K562 (cell line): ENCODE data around the gene SCAPER. TPM values are rescaled to one million over a fixed set of nuclear protein-coding genes. Genes with fewer than 3 reads are reported as not detected.

Source experiments
- ATAC-seq: fragments of 200-7000 bp; cut with Tn5 transposase; 3 replicates; pipeline ENCODE4 v1.9.1; 2020; ENCODE audit warnings: moderate library complexity
- BruUV-seq: library from RNA; stranded (reverse); fragments of 400-500 nt; replicated peaks from 2 replicates; lab custom pipeline; 2021; lab: Mats Ljungman, UMichigan
- CTCF ChIA-PET: fragments of 300-600 bp; formaldehyde crosslinking; extraction: SDS; loops from one replicate; lab custom pipeline; 2021; ENCODE audit warnings: low intra/inter-chr PET ratio; lab: Yijun Ruan, JAX
- POLR2A ChIA-PET: fragments of 300-600, 350-650 bp; sonication (Branson Sonifier 250); formaldehyde crosslinking; extraction: SDS; loops from one replicate; lab custom pipeline; 2021; ENCODE audit warnings: antibody characterized with exemption, inconsistent platforms; lab: Yijun Ruan, JAX
- DNase-seq, 4 experiments: peaks; one replicate each; pipeline versions ENCODE4 v3.0.0 to v3.0.0-alpha.2; 2011 to 2018; ENCODE audit warnings: low spot score in 3 of 4, mixed read lengths in 3 of 4; ENCODE audit errors: extremely low read depth in 1 of 4
- FAIRE-seq: peaks from 2 replicates; lab custom pipeline; 2011; peaks lifted over from hg19 to GRCh38; lab: Jason Lieb, UNC
- H2AFZ ChIP-seq: 2 replicates; pipeline ENCODE4 v1.6.0; 2011; ENCODE audit warnings: low read depth, low read length, control low read depth, inconsistent platforms
- H3K27ac ChIP-seq: fragments of 200-600 bp; 3 replicates; pipeline ENCODE4 v1.8.0; 2011; ENCODE audit warnings: low read depth, mild to moderate bottlenecking, control low read depth, inconsistent platforms, low read length, moderate library complexity, mixed read lengths; ENCODE audit errors: extremely low read depth
- H3K27me3 ChIP-seq, 2 experiments: fragments of 300-600 bp in 1 of 2; 2 replicates in 1 of 2; 3 replicates in 1 of 2; pipeline versions ENCODE4 v1.6.0 to v1.8.0; 2011; ENCODE audit warnings: inconsistent platforms in 2 of 2, low read length in 2 of 2, mild to moderate bottlenecking in 1 of 2, mixed read lengths in 1 of 2, moderate library complexity in 1 of 2; ENCODE audit not compliant: control insufficient read depth in 2 of 2, insufficient read depth in 2 of 2
- H3K36me3 ChIP-seq: fragments of 300-600 bp; 3 replicates; pipeline ENCODE4 v1.8.0; 2011; ENCODE audit warnings: mild to moderate bottlenecking, low read length, inconsistent platforms; ENCODE audit not compliant: control insufficient read depth, insufficient read depth
- H3K4me1 ChIP-seq, 2 experiments: fragments of 200-600 bp in 1 of 2; replicated peaks in 1 of 2; 2 replicates in 1 of 2; 3 replicates in 1 of 2; pipeline versions ENCODE4 v1.5.1 to v1.8.0; 2011; ENCODE audit warnings: inconsistent platforms in 2 of 2, low read length in 2 of 2, mild to moderate bottlenecking in 1 of 2, mixed read lengths in 1 of 2, moderate library complexity in 1 of 2; ENCODE audit not compliant: control insufficient read depth in 2 of 2, insufficient read depth in 2 of 2
- H3K4me2 ChIP-seq: 2 replicates; pipeline ENCODE4 v1.6.1; 2011; ENCODE audit warnings: low read length, control low read depth, inconsistent platforms, mixed read lengths; ENCODE audit not compliant: insufficient read depth
- H3K4me3 ChIP-seq: fragments of 200-600 bp; sonication (generic), shearing (Covaris generic); 2 replicates; pipeline ENCODE4 v1.5.1; 2016; ENCODE audit warnings: control low read depth, inconsistent platforms
- H3K79me2 ChIP-seq: fragments of 200-600 bp; 3 replicates; pipeline ENCODE4 v1.8.0; 2011; ENCODE audit warnings: low read length, inconsistent platforms; ENCODE audit not compliant: control insufficient read depth, insufficient read depth
- H3K9ac ChIP-seq, 2 experiments: 2 replicates each; pipeline versions ENCODE4 v1.6.0 to v1.6.1; 2011; ENCODE audit warnings: low read depth in 2 of 2, low read length in 2 of 2, control low read depth in 1 of 2, inconsistent platforms in 1 of 2, mild to moderate bottlenecking in 1 of 2, mixed read lengths in 1 of 2; ENCODE audit not compliant: insufficient read depth in 1 of 2
- H3K9me1 ChIP-seq: one replicate; pipeline ENCODE4 v1.6.0; 2011; ENCODE audit warnings: inconsistent platforms, mild to moderate bottlenecking, low read length, moderate library complexity; ENCODE audit not compliant: control insufficient read depth, insufficient read depth
- H3K9me3 ChIP-seq: replicated peaks from 2 replicates; pipeline ENCODE4 v1.5.1; 2011; ENCODE audit warnings: low read depth, low read length, inconsistent platforms; ENCODE audit not compliant: control insufficient read depth, insufficient read depth
- H4K20me1 ChIP-seq: replicated peaks from 2 replicates; pipeline ENCODE4 v1.6.1; 2011; ENCODE audit warnings: low read length, inconsistent platforms, mixed read lengths; ENCODE audit not compliant: control insufficient read depth, insufficient read depth
- MAZ ChIP-seq, 2 experiments: fragments of 450-650 bp in 1 of 2; sonication (generic) in 1 of 2; formaldehyde crosslinking; IDR thresholded peaks in 1 of 2; conservative IDR thresholded peaks in 1 of 2; 2 replicates each; pipeline versions ENCODE4 v1.4.0 to v1.5.0; 2020; ENCODE audit warnings: mild to moderate bottlenecking in 1 of 2, missing genetic modification reagents in 1 of 2
- RFX1 ChIP-seq: fragments of 450-650 bp; IDR thresholded peaks from 2 replicates; pipeline ENCODE4 v1.6.1; 2016; ENCODE audit warnings: mild to moderate bottlenecking, moderate library complexity
- ZBTB2 ChIP-seq: fragments of 450-650 bp; IDR thresholded peaks from 2 replicates; pipeline ENCODE4 v1.6.1; 2016; ENCODE audit warnings: antibody characterized with exemption
- WGBS: fragments of 100-300 bp; shearing (Covaris generic); methylation state at CpG from one replicate; pipeline ENCODE4 v1.1.6; 2016; ENCODE audit warnings: low coverage, mixed read lengths; ENCODE audit not compliant: insufficient coverage; ENCODE audit errors: missing lambda C conversion rate; 5-methylcytosine and 5-hydroxymethylcytosine counted together
- in situ Hi-C: fragments of 300-500 bp; cut with MboI; formaldehyde crosslinking; loops from 4 replicates; pipeline ENCODE4 v1.15.0; 2018; ENCODE audit warnings: inconsistent platforms, mixed read lengths
- intact Hi-C: fragments of 100-400 bp; cut with micrococcal nuclease; formaldehyde crosslinking; loops from 2 replicates; pipeline ENCODE4 v1.14.2; 2022
- polyA plus RNA-seq, 8 experiments: library from polyadenylated mRNA; depleted of rRNA in 4 of 8; stranded (reverse) in 5 of 8; unstranded in 3 of 8; fragments of >200 nt; fragmentation: Nextera tagmentation in 2 of 8; fragmentation: Illumina TruSeq in 1 of 8; extraction: Ambion mirVana in 2 of 8; extraction: Trizol in 1 of 8; gene quantifications; 2 replicates each; pipeline versions ENCODE4 v1.2.1 to v1.2.3, GENCODE V29; 2011 to 2014; ENCODE audit warnings: inconsistent platforms in 1 of 8, missing spikeins in 1 of 8
- total RNA-seq, 7 experiments: library from RNA; depleted of rRNA in 6 of 7; stranded (reverse); fragments of >200 nt in 6 of 7; fragmentation: Illumina TruSeq in 2 of 7; extraction: Trizol in 2 of 7; gene quantifications; 2 replicates each; pipeline versions ENCODE4 v1.2.1 to v1.2.3, GENCODE V29; 2011 to 2021; ENCODE audit warnings: low replicate concordance in 1 of 7

SCAPER gene
- total and polyA plus RNA-seq, 9 of the 15 experiments (the other 6 are each of a cell fraction or from before 2014, with no cell fraction given), result 1.3 to 5.7 (median 3.2) TPM

GRCh38 chr15:76333720-76334437 is 571.3 kb downstream of the SCAPER start (continued):
- TF ChIP-seq MAZ (CRISPR knock-in tag; conservative IDR thresholded peaks at IDR 0.05 in 1 of 2, IDR thresholded peaks at IDR 0.05 in 1 of 2) (peak in 1 of 2 experiments; percentile 51; a peak in 1 of 4 replicates), RFX1 (no peak)

GRCh38 chr15:76333309-76333708 is 571.8 kb downstream of the SCAPER start:
- H3K4me3 ChIP-seq, result no peak overlapping the region
- peaks cover 17% of the 10 kb centered on the region for H3K79me2 ChIP-seq
- no TSS peak for BruUV-seq
- no peaks in the 10 kb centered on the region for H3K9me3 ChIP-seq
- no peak overlapping the region for H3K9ac ChIP-seq
- no peak overlapping the region for H3K4me2 ChIP-seq
- in situ Hi-C loops (no loop called here), intact Hi-C loops (loop anchor here (5.0 to 10.0 kb wide), 2 partner anchors 41 to 531 kb away; no protein-coding TSS in a partner anchor)
- H3K27me3 ChIP-seq, result no peaks in the 10 kb centered on the region
- H4K20me1 ChIP-seq, result no peaks in the 10 kb centered on the region
- no peak for ATAC-seq
- WGBS, result 86% methylated on average over 1 of the region's 1 CpG
- peaks cover 11 to 33% of the 10 kb centered on the region in 2 experiments for H3K4me1 ChIP-seq
- peak overlapping the region; percentile 67; the same call in 1 of the 2 replicates for H2AFZ ChIP-seq
- ChIA-PET CTCF (interaction anchor here (1.3 kb wide), 1 partner anchor 98 kb away, joined by 7 read pairs; no protein-coding TSS in a partner anchor), POLR2A (interaction anchor here (0.6 to 1.4 kb wide), 6 partner anchors 9 to 148 kb away, joined by 3 to 7 read pairs (median 4); partner anchors contain the start of gene ETFA)
- DNase-seq, result no peak
- no peak overlapping the region for H3K27ac ChIP-seq
- no peak for FAIRE-seq
- no peak for TF ChIP-seq ZBTB2
- no peaks in the 10 kb centered on the region for H3K9me1 ChIP-seq
- no peaks in the 10 kb centered on the region for H3K36me3 ChIP-seq
